Lung (tissue), 12 donors: ENCODE measurements around the gene IGFN1. TPM values are rescaled to one million over a fixed set of nuclear protein-coding genes. Genes with fewer than 3 reads are reported as not detected.

Source experiments
- ATAC-seq: fragments of 200-7000 bp; cut with Tn5 transposase; one replicate; pipeline ENCODE4 v1.9.1; 2020; ENCODE audit warnings: moderate number of reproducible peaks; ENCODE audit not compliant: insufficient read depth, low FRiP score
- DNase-seq, 3 donors: peaks; one replicate each; pipeline ENCODE4 v3.0.0-alpha.2; 2013 to 2017
- H3K27ac ChIP-seq, 2 donors: one replicate each; pipeline ENCODE4 v1.5.1; 2013; ENCODE audit warnings: mild to moderate bottlenecking in 2 of 2, moderate library complexity in 2 of 2, control low read depth in 1 of 2, inconsistent platforms in 1 of 2, low read depth in 1 of 2, low read length in 1 of 2
- H3K27me3 ChIP-seq, 3 donors: one replicate each; pipeline ENCODE4 v1.5.1; 2013; ENCODE audit warnings: low read length in 2 of 3; ENCODE audit not compliant: control insufficient read depth in 3 of 3, insufficient read depth in 3 of 3
- H3K36me3 ChIP-seq, 4 donors: one replicate each; pipeline ENCODE4 v1.5.1; 2013; ENCODE audit warnings: low read length in 4 of 4, mild to moderate bottlenecking in 1 of 4, moderate library complexity in 1 of 4; ENCODE audit not compliant: control insufficient read depth in 4 of 4, insufficient read depth in 4 of 4
- H3K4me1 ChIP-seq, 5 donors: one replicate each; pipeline ENCODE4 v1.5.1; 2013; ENCODE audit warnings: low read length in 5 of 5, mild to moderate bottlenecking in 2 of 5, moderate library complexity in 1 of 5; ENCODE audit not compliant: control insufficient read depth in 5 of 5, insufficient read depth in 5 of 5
- H3K4me3 ChIP-seq: one replicate; pipeline ENCODE4 v1.5.1; 2013; ENCODE audit warnings: mild to moderate bottlenecking, control low read depth, moderate library complexity
- H3K9ac ChIP-seq, 2 donors: one replicate each; pipeline ENCODE4 v1.5.1; 2013; ENCODE audit warnings: low read length in 2 of 2, control low read depth in 1 of 2; ENCODE audit not compliant: insufficient read depth in 1 of 2
- H3K9me3 ChIP-seq, 4 donors: one replicate each; pipeline ENCODE4 v1.5.1; 2013; ENCODE audit warnings: low read length in 3 of 4, mild to moderate bottlenecking in 1 of 4, moderate library complexity in 1 of 4; ENCODE audit not compliant: control insufficient read depth in 4 of 4, insufficient read depth in 3 of 4
- CTCF ChIP-seq: IDR thresholded peaks from 2 replicates; pipeline ENCODE4 v1.5.1; 2012; ENCODE audit warnings: mild to moderate bottlenecking; ENCODE audit errors: control extremely low read depth, extremely low read depth
- WGBS, 2 donors: extraction: QIAGEN DNeasy Blood & Tissue Kit; methylation state at CpG; one replicate each; pipeline ENCODE4 v1.1.7; 2013; 5-methylcytosine and 5-hydroxymethylcytosine counted together
- polyA plus RNA-seq, 2 donors: library from polyadenylated mRNA; stranded (reverse); fragments of 200-250 nt; gene quantifications; one replicate each; pipeline ENCODE4 v1.2.1, GENCODE V29; 2013
- total RNA-seq, 2 donors: library from RNA; depleted of rRNA in 1 of 2; stranded (reverse); fragments of >200 nt in 1 of 2; gene quantifications; one replicate each; pipeline ENCODE4 v1.2.1, GENCODE V29; 2014 to 2021
- donor health status: control.
- donor health status: control.
- donor health status: Bipolar disorder and iron deficiency.
- donor health status: healthy.
- donor health status: DM: yes; HTN: yes; CAD: no.

The IGFN1 gene
- total and polyA plus RNA-seq, 4 donors: 0.25 to 3.6 (median 1.5) TPM

- peaks cover 0 to 6% (median under 1%) of the 10 kb centered on the region in 3 donors for H3K27me3 ChIP-seq
- no peak overlapping the region for H3K27ac ChIP-seq
- ATAC-seq (no peak), DNase-seq (no peak)
- H3K4me1 ChIP-seq: peaks cover 0 to 7% (median 0%) of the 10 kb centered on the region in 5 donors
- TF ChIP-seq CTCF: no peak
- H3K36me3 ChIP-seq: no peaks in the 10 kb centered on the region
- H3K9me3 ChIP-seq: no peaks in the 10 kb centered on the region
- no peak overlapping the region for H3K9ac ChIP-seq
- WGBS, 2 donors: 75 to 91% methylated on average over 6 of the region's 6 CpGs
- H3K4me3 ChIP-seq: no peak overlapping the region
These were observed 86.3 kb downstream of the IGFN1 start for GRCh38 chr1:201276891-201277290.

GRCh38 chr1:201277441-201277840 lies 86.8 kb downstream of the IGFN1 start:
- Histone ChIP-seq H3K4me3 (no peak overlapping the region), H3K27ac (no peak overlapping the region), H3K27me3 (peaks cover 3 to 11% (median 5%) of the 10 kb centered on the region in 3 donors), H3K4me1 (peaks cover 0 to 7% (median 0%) of the 10 kb centered on the region in 5 donors), H3K36me3 (no peaks in the 10 kb centered on the region), H3K9ac (no peak overlapping the region), H3K9me3 (no peaks in the 10 kb centered on the region)
- DNase-seq (no peak), ATAC-seq (no peak)
- 75 to 77% methylated on average over 4 of the region's 4 CpGs for WGBS, 2 donors
- no peak for TF ChIP-seq CTCF

Other genes starting within 250 kb of the IGFN1 start
- 1 to 10 TPM; 4.2 to 7.4 TPM for gene KIF21B, start 167.1 kb upstream of the IGFN1 start, total RNA-seq
- 1 to 10 TPM; 1.3 to 5.3 TPM for gene KIF21B, start 167.1 kb upstream of the IGFN1 start, polyA plus RNA-seq
- gene CACNA1S, start 78.4 kb upstream of the IGFN1 start, total RNA-seq: under 1 TPM in 1 of 2 donors, not detected in 1; 0.20 TPM
- under 1 TPM; 0.01 to 0.02 TPM for gene CACNA1S, start 78.4 kb upstream of the IGFN1 start, polyA plus RNA-seq
- gene ASCL5, start 63.6 kb upstream of the IGFN1 start, total RNA-seq: under 1 TPM in 1 of 2 donors, not detected in 1; 0.25 TPM
- gene ASCL5, start 63.6 kb upstream of the IGFN1 start, polyA plus RNA-seq: under 1 TPM; 0.01 to 0.14 TPM
- gene TMEM9, start 36.4 kb upstream of the IGFN1 start, total RNA-seq: 10 to 100 TPM; 73.7 to 89.7 TPM
- gene TMEM9, start 36.4 kb upstream of the IGFN1 start, polyA plus RNA-seq: 10 to 100 TPM; 64.8 to 81.6 TPM
- gene PKP1, start 92.7 kb downstream of the IGFN1 start, total RNA-seq: 10 to 100 TPM in 1 of 2 donors, under 1 TPM in 1; 0.88 to 14.2 TPM
- 1 to 10 TPM; 1.9 to 4.3 TPM for gene PKP1, start 92.7 kb downstream of the IGFN1 start, polyA plus RNA-seq
- 1 to 10 TPM; 2.0 to 6.8 TPM for gene TNNT2, start 186.9 kb downstream of the IGFN1 start, total RNA-seq
- gene TNNT2, start 186.9 kb downstream of the IGFN1 start, polyA plus RNA-seq: 10 to 100 TPM in 1 of 2 donors, 1 to 10 TPM in 1; 4.0 to 10.4 TPM
- gene LAD1, start 208.5 kb downstream of the IGFN1 start, total RNA-seq: 10 to 100 TPM; 17.8 to 37.8 TPM
- gene LAD1, start 208.5 kb downstream of the IGFN1 start, polyA plus RNA-seq: 10 to 100 TPM; 39.6 to 63.8 TPM
- gene TNNI1, start 230.9 kb downstream of the IGFN1 start, total RNA-seq: under 1 TPM; 0.06 to 0.88 TPM
- under 1 TPM; 0.11 to 0.63 TPM for gene TNNI1, start 230.9 kb downstream of the IGFN1 start, polyA plus RNA-seq